Nucleus accumbens (tissue), 56 donors: ENCODE results near the gene CREB3L1.
"Not testable (repeated sequence)": the region's sequence is repeated elsewhere in the genome, so short reads cannot be mapped to it uniquely, and the experiment has no call there.

Experiments used
- DNase-seq, 56 donors: peaks; one replicate each; lab custom pipeline; 2025; lab: John Stamatoyannopoulos, UW

CREB3L1 gene

GRCh38 chr11:46247659-46248058 is 29.8 kb upstream of the CREB3L1 start:
- peak in 1 of 56 donors; percentile 25 for DNase-seq

GRCh38 chr11:46248289-46249102 is 29.0 kb upstream of the CREB3L1 start:
- no peak for DNase-seq

GRCh38 chr11:46249103-46249937 is 28.1 kb upstream of the CREB3L1 start:
- DNase-seq: peak in 2 of 56 donors; percentile 5 to 6

GRCh38 chr11:46249938-46250744 is 27.3 kb upstream of the CREB3L1 start:
- DNase-seq: no peak

- DNase-seq: no peak
These were observed 26.8 kb upstream of the CREB3L1 start for GRCh38 chr11:46250745-46251052.

- no peak for DNase-seq
These were observed 25.5 kb upstream of the CREB3L1 start for GRCh38 chr11:46251954-46252353.

GRCh38 chr11:46252373-46252914 is 25.0 kb upstream of the CREB3L1 start:
- DNase-seq: no peak

GRCh38 chr11:46253258-46254132 is 24.0 kb upstream of the CREB3L1 start:
- DNase-seq: no peak

GRCh38 chr11:46254133-46254491 is 23.4 kb upstream of the CREB3L1 start:
- no peak for DNase-seq

GRCh38 chr11:46256540-46257001 is 20.9 kb upstream of the CREB3L1 start:
- DNase-seq: no peak

- not testable (repeated sequence) for DNase-seq
These were observed 18.1 kb upstream of the CREB3L1 start for GRCh38 chr11:46259347-46259746.

- no peak for DNase-seq
These were observed 17.4 kb upstream of the CREB3L1 start for GRCh38 chr11:46259971-46260560.

- no peak for DNase-seq
These were observed 14.3 kb upstream of the CREB3L1 start for GRCh38 chr11:46263120-46263519.

GRCh38 chr11:46264030-46264429 is 13.4 kb upstream of the CREB3L1 start:
- DNase-seq: no peak

GRCh38 chr11:46264976-46265375 is 12.5 kb upstream of the CREB3L1 start:
- no peak for DNase-seq

GRCh38 chr11:46265764-46266163 is 11.7 kb upstream of the CREB3L1 start:
- DNase-seq: no peak

- DNase-seq: no peak
These were observed 9.5 kb upstream of the CREB3L1 start for GRCh38 chr11:46267930-46268329.

GRCh38 chr11:46270684-46271083 is 6.8 kb upstream of the CREB3L1 start:
- DNase-seq: no peak

- DNase-seq: no peak
These were observed 6.1 kb upstream of the CREB3L1 start for GRCh38 chr11:46271407-46271806.
